GM21528 (cell line): ENCODE measurements around the gene IDH1.
"Not testable (repeated sequence)": the region's sequence is repeated elsewhere in the genome, so short reads cannot be mapped to it uniquely, and the experiment has no call there.

Experiments used
- ATAC-seq: cut with Tn5 transposase; IDR thresholded peaks from one replicate; pipeline ENCODE4 v1.9.1; 2021; ENCODE audit warnings: mild to moderate bottlenecking, moderate library complexity; ENCODE audit not compliant: unreplicated experiment, low FRiP score

The IDH1 gene

DNA sequence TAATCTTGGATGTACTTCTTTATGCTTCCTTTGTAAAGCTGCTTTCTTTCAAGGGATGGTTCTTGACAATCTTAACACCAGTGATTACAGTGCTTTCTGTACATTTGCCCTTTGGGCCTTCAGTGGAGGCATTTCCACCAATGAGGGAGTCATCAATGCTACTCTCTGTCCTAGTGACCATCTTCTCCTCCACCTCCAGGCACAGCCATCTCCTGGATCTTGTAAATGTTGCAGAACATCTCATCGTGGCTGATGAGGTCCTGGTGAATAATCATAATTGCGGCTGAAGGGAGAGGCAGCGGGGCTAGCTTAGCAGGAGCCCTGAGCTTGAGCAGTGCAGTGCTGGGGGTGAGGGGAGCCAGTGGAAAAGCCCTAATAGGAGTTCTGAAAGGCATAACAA is 32.5 kb downstream of the IDH1 start:
- no peak for ATAC-seq

DNA sequence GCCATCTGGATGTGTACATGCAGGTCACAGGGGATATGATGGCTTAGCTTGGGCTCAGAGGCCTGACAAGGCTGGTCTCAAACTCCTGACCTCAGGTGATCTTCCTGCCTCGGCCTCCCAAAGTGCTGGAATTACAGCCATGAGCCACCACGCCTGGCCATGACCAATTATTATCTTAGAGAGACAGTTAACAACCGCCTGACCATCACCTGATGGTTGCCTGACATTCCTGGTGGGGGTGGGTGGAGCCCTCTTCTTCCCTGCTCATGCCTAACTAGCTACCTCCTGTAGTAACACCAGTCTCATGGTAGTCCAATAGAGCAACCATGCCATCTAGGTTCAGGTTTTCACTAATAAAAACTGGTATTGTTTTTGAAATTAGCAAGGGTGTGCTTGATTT is 33.0 kb downstream of the IDH1 start:
- not testable (repeated sequence) for ATAC-seq

DNA sequence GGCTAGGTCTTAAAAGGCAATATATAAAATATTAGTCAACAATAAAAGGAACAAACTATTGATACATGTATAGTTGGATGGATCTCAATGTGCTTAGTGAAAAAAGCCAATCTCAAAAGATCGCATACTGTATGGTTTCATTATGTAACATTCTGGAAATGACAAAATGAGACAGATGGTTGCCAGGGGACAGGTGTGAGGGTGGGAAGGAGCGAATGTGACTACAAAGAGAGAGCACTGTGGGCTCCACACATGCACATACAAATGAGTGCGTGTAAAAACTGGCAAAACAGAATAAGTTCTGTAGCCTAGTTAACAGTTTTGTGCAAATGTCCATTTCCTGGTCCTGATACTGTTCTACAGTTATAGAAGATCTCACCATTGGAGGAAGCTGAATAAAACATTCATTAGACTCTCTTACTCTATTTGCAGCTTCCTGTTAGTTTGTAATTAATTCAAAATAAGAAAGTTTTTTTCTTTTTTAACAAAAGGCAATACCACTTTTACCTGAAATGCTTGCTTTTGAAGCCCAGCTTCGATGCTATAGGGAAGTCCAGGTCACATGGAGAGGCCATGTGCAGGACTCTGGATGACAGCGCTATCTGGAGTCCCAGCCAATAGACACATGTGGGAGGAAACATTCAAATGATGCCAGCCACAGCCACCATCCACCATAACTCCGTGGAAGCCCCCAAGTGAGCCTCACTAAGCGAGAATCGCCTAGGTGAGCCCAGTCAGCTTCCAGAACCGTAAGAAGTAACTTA is 44.0 kb downstream of the IDH1 start:
- no peak for ATAC-seq

DNA sequence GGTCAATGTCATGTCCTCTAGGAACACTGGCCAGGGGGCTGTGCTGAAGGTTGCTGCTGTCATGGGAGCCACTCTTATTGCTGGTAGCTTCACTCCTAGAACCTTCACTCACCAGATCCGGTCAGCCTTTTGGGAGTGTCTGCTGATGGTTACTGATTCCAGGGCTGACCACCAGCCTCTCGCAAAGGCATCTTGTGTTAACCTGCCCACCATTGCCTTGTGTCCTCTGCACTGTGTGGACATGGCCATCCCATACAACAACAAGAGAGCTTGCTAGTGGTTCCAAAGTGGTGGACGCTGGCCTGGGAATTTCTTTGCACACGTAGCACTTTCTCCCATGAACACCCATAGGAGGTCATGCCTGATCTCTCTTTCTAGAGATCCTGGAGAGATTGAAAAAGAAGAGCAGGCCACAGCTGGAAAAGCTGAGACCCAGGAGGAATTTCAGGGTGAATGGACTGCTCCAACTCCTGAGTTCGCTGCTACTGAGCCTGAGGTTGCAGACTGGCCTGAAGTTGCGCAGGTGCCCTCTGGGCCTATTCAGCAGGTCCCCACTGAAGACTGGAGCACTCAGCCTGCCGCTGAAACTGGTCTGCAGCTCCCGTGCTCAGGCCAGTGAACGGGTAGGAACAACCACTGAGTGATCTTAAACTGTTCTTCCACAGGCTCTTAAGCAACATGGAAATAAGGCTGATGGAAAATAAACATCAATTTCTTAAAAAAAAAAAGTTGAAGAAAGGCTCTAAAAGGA is 46.4 kb downstream of the IDH1 start:
- no peak for ATAC-seq

DNA sequence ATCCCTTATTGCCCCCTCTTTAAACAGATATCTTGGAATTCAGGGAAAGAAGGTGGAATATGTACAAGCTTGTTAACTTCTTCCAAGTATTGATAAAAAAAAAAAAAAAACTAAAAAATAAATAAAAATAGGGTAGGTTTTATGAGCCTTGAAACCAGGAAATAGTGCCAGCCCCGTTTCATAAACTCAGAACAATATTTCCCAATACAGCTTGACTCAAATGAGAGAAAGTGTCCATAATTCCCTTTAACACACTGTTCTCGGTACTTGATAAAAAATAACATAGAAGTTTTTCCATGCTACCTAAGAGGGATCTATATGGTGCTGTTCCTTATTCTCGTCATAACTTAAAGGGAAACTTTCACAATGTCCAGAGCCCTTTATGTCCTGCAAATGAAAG is 47.1 kb downstream of the IDH1 start:
- ATAC-seq: no peak

DNA sequence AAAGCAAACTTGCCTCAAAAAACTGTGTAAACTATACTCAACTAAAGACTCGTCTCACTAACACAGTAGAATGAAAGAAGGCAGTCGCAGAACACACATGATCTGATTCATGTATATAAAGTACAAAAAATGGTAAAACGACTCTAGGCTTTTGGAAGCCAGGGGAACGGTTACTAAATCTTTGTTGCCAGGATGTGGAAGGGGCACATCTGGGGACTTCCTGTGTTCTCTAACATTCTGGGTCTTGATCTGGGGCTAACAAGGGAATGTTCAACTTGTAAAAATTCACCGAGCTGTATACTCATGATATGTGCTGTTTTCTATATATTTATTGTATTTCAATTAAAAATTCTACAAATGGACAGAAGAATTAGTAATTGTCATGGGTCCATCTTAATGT is 50.7 kb downstream of the IDH1 start:
- ATAC-seq: no peak

DNA sequence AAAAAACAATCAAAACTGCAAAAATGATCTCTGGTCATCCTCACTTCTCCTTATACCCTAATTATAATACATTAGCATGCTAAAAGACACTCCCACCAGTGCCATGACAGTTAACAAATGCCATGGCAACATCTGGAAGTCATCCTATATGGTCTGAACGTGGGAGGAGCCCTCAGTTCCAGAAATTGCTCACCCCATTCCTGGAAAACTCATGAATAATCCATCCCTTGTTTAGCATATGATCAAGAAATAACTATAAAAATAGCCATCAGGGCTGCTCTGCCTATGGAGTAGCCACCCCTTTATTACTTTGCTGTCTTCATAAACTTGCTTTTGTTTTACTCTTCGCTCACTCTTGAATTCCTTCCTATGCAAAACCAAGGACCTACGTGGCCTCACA is 59.3 kb downstream of the IDH1 start:
- ATAC-seq: no peak

DNA sequence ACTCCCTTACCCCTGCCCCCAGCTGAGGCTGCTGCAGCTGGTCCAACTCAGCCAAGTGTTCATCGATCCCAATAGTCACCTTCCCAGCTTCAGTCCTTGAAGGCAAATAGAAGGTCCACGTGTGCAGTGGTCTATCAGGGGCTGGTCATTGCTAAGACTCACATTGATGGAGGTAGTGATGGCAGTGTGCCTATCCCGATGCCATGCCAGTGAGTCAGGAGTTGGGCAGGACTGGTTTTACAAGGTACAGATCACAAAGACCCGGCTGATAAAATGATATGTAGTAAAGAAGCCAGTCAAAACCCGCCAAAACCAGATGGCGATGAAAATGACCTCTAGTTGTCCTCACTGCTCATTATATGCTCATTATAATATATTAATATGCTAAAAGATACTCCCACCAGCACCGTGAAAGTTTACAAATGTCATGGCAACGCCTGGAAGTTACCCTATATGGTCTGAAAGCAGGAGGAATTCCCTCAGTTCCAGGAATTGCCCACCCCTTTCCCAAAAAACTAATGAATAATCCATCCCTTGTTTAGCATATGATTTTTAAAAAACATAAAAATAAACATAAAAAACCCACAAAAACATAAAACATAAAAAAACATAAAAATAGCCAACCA is 62.1 kb downstream of the IDH1 start:
- no peak for ATAC-seq

DNA sequence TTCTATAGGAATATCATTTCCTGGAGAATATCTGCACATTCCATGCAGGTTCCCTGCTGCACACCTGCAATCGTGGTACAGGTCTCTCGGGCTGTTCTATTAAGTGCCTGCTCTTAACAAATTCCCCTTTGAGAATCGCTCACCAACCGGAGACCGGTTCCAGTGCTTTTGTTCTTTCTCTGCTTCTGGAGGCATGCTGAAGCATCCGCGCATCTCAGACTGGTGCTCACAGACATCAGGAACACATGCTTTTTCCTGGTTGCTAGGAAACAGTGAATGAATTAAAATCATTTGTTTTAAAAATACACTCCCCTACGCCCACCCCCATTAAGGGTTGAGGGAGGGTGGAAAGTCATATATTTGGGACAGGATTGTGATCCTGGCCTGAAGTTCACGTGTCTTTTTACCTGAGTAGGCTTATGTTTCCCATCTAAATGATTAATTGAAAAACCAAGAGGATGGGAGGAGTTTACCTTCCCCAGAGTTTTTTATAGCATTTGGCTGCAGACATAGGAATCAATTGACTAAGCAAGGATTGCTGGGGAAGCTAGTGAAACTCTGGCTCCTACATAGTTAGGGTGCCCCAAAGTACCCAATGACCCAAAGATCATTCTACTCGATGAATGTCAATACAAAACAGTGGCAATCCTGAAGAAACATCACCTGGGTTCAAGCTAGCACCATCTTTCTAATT is 64.9 kb downstream of the IDH1 start, which contains the start of gene C2orf80:
C2orf80 (minus strand) TSS at position 221 of the 694 bp plus-strand sequence. CDS start 3,044 bp downstream, outside the sequence.
- no peak for ATAC-seq

DNA sequence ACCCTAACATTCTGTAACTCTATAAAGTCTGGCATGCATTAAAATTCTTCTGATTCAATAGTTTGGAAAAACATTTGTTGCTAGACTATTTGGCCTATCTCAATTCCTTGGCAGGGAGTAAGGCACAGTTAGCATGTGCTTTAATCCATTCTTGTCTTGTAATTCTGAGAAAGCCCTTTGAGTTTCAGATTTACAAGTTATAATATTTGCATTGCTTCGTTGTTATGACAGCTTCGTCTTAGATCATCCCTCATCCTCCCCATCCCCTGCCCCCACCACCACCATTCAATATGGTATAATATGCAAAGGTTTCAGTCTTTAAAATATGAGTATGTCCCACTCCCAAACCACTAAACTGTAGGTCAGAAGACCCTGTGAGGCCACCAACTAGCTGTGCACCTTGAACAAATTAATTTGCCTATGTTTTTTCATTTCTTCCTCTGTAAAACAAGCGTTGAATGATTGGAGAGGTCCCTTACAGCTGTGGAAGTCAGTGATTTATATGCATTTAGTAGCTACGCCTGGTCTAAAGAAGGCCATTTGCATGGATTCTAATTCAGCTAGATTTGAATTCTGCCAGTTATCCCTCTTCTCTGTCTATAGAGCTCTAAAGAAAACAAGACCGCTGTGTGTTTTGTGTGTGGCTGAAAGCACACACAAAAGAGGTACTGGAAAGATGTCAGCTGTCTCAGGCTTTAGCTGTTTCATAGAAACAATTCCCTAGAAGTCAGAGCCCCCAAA is 65.6 kb downstream of the IDH1 start:
- ATAC-seq: no peak

DNA sequence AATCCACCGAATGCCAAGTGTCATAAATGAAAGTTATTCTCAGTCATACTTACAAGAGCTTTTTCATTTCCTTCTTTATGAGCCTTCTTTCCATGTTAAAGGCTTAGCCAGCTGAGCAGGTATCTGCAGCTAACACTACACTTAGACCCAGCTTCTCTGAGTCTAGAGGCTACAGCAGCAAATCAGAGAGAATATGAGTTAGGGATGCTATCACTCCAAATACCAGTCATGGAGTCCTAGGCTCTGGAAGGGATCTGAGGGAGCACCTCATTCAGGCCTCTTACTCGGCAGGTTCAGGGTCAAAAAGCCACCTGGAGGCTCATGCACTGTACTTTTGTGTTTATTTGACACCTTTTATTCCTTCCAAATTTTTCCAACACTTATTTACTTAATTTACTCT is 68.0 kb downstream of the IDH1 start:
- ATAC-seq: no peak

DNA sequence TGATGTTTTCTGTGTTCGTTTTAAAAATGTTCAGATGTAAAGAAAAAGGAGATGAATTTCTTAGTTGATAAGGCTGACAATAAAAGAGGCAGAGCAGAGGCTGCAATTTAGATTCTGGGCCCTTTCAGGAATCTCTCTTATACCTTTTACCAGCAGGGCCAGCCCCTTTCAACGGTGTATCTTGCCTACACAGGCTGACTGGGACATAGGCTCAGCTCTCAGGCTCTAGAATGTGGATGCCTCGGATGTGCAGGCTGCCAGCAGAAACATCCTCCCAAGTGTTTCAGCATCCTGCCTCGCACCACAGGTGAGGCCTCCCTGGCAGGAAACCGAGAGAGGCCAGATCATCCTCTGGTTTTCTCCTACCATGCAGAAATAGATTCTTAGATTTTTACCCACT is 68.4 kb downstream of the IDH1 start:
- ATAC-seq: no peak
